IMR-90 (cell line): ENCODE measurements around the gene FRMPD4. TPM values are rescaled to one million over a fixed set of nuclear protein-coding genes. Genes with fewer than 3 reads are reported as not detected.

Experiments used
- ATAC-seq: fragments of 200-7000 bp; cut with Tn5 transposase; 2 replicates; pipeline ENCODE4 v1.9.1; 2020; ENCODE audit warnings: low read depth, mild to moderate bottlenecking, moderate library complexity
- BruUV-seq: library from RNA; stranded (reverse); fragments of 400-500 nt; replicated peaks from 2 replicates; lab custom pipeline; 2021; lab: Mats Ljungman, UMichigan
- CTCF ChIA-PET: fragments of 300-600 bp; formaldehyde crosslinking; extraction: SDS; loops from one replicate; lab custom pipeline; 2021; ENCODE audit warnings: antibody characterized with exemption; lab: Yijun Ruan, JAX
- POLR2A ChIA-PET: fragments of 300-600 bp; sonication (Branson Sonifier 250); formaldehyde crosslinking; loops from one replicate; lab custom pipeline; 2022; ENCODE audit warnings: antibody characterized with exemption; ENCODE audit not compliant: unreplicated experiment; lab: Charles Lee
- DNase-seq: peaks from one replicate; pipeline ENCODE4 v3.0.0; 2013
- H2AFZ ChIP-seq: replicated peaks from 2 replicates; pipeline ENCODE3; 2013; ENCODE audit warnings: low read length, mild to moderate bottlenecking; ENCODE audit not compliant: poor library complexity
- H2AK5ac ChIP-seq: 2 replicates; pipeline ENCODE4 v1.6.1; 2013; ENCODE audit warnings: low read depth, low read length, inconsistent platforms
- H2AK9ac ChIP-seq: replicated peaks from 2 replicates; pipeline ENCODE3; 2013; ENCODE audit warnings: mild to moderate bottlenecking, low read depth, low read length, moderate library complexity; ENCODE audit not compliant: poor library complexity
- H2BK120ac ChIP-seq: 2 replicates; pipeline ENCODE4 v1.6.1; 2013; ENCODE audit warnings: low read depth, low read length, inconsistent platforms
- H2BK15ac ChIP-seq: 3 replicates; pipeline ENCODE4 v1.6.1; 2013; ENCODE audit warnings: low read depth, low read length, inconsistent platforms
- H2BK20ac ChIP-seq: 2 replicates; pipeline ENCODE4 v1.6.1; 2013; ENCODE audit warnings: low read depth, mild to moderate bottlenecking, inconsistent platforms, low read length, moderate library complexity
- H2BK5ac ChIP-seq: 2 replicates; pipeline ENCODE4 v1.6.1; 2013; ENCODE audit warnings: mild to moderate bottlenecking, low read depth, low read length, inconsistent platforms; ENCODE audit not compliant: poor library complexity, severe bottlenecking
- H3K14ac ChIP-seq: replicated peaks from 2 replicates; pipeline ENCODE4 v1.6.1; 2013; ENCODE audit warnings: low read depth, low read length, inconsistent platforms
- H3K18ac ChIP-seq: 2 replicates; pipeline ENCODE4 v1.6.1; 2013; ENCODE audit warnings: low read depth, low read length, control low read depth
- H3K23ac ChIP-seq: 2 replicates; pipeline ENCODE4 v1.6.1; 2013; ENCODE audit warnings: low read depth, low read length, inconsistent platforms
- H3K27ac ChIP-seq: 2 replicates; pipeline ENCODE4 v1.5.1; 2013; ENCODE audit warnings: mild to moderate bottlenecking, control low read depth, low read length; ENCODE audit not compliant: insufficient read depth
- H3K27me3 ChIP-seq: 2 replicates; pipeline ENCODE4 v1.6.1; 2013; ENCODE audit warnings: low read length; ENCODE audit not compliant: control insufficient read depth, insufficient read depth
- H3K36me3 ChIP-seq: 2 replicates; pipeline ENCODE4 v1.6.1; 2013; ENCODE audit warnings: low read length, mixed read lengths; ENCODE audit not compliant: control insufficient read depth, insufficient read depth
- H3K4ac ChIP-seq: 2 replicates; pipeline ENCODE4 v1.6.1; 2013; ENCODE audit warnings: low read depth, low read length, inconsistent platforms
- H3K4me1 ChIP-seq: 2 replicates; pipeline ENCODE4 v1.6.1; 2013; ENCODE audit warnings: low read length, mixed read lengths; ENCODE audit not compliant: control insufficient read depth, insufficient read depth
- H3K4me2 ChIP-seq: 2 replicates; pipeline ENCODE4 v1.6.1; 2013; ENCODE audit warnings: low read depth, mild to moderate bottlenecking, control low read depth, low read length, moderate library complexity
- H3K4me3 ChIP-seq: 2 replicates; pipeline ENCODE4 v1.5.1; 2013; ENCODE audit warnings: low read depth, mild to moderate bottlenecking, control low read depth, low read length, moderate library complexity; ENCODE audit not compliant: insufficient read depth
- H3K56ac ChIP-seq: 2 replicates; pipeline ENCODE4 v1.6.1; 2013; ENCODE audit warnings: low read length, inconsistent platforms; ENCODE audit not compliant: insufficient read depth; ENCODE audit errors: extremely low read depth
- H3K79me1 ChIP-seq, 2 experiments: 2 replicates each; pipeline ENCODE4 v1.6.1; 2013; ENCODE audit warnings: low read length in 2 of 2, inconsistent platforms in 1 of 2, low read depth in 1 of 2
- H3K9ac ChIP-seq: 2 replicates; pipeline ENCODE4 v1.6.1; 2013; ENCODE audit warnings: low read depth, low read length, control low read depth
- H3K9me1 ChIP-seq: 2 replicates; pipeline ENCODE4 v1.6.1; 2013; ENCODE audit warnings: low read length, inconsistent platforms; ENCODE audit not compliant: insufficient read depth
- H3K9me3 ChIP-seq: 2 replicates; pipeline ENCODE4 v1.6.1; 2013; ENCODE audit warnings: low read length; ENCODE audit not compliant: control insufficient read depth, insufficient read depth
- H4K20me1 ChIP-seq: 2 replicates; pipeline ENCODE4 v1.6.1; 2013; ENCODE audit warnings: low read length, inconsistent platforms; ENCODE audit not compliant: insufficient read depth
- H4K5ac ChIP-seq: 2 replicates; pipeline ENCODE4 v1.6.1; 2013; ENCODE audit warnings: mild to moderate bottlenecking, low read depth, low read length, control low read depth
- H4K8ac ChIP-seq, 2 experiments: 2 replicates each; pipeline ENCODE4 v1.6.1; 2013; ENCODE audit warnings: low read depth in 2 of 2, low read length in 2 of 2, control low read depth in 1 of 2, inconsistent platforms in 1 of 2
- H4K91ac ChIP-seq: 2 replicates; pipeline ENCODE4 v1.6.1; 2013; ENCODE audit warnings: low read depth, low read length, inconsistent platforms; ENCODE audit not compliant: insufficient read depth
- CHD1 ChIP-seq: IDR thresholded peaks from 2 replicates; pipeline ENCODE4 v1.6.1; 2012; ENCODE audit warnings: low read depth, low read length, improper control_type of control experiment
- ELK1 ChIP-seq: fragments of 150-350 bp; IDR thresholded peaks from 2 replicates; pipeline ENCODE4 v1.6.1; 2016; ENCODE audit warnings: low read depth, mild to moderate bottlenecking, low read length, moderate library complexity, borderline replicate concordance
- FOS ChIP-seq: fragments of 150-350 bp; IDR thresholded peaks from 2 replicates; pipeline ENCODE4 v1.6.1; 2016; ENCODE audit warnings: low read depth, low read length
- MAFK ChIP-seq: IDR thresholded peaks from 2 replicates; pipeline ENCODE4 v1.6.1; 2012; ENCODE audit warnings: low read depth, low read length, improper control_type of control experiment
- MAZ ChIP-seq: IDR thresholded peaks from 2 replicates; pipeline ENCODE4 v1.6.1; 2012; ENCODE audit warnings: low read depth, mild to moderate bottlenecking, low read length, improper control_type of control experiment, moderate library complexity, borderline replicate concordance
- POLR2A ChIP-seq: IDR thresholded peaks from 2 replicates; pipeline ENCODE4 v1.6.1; 2012; ENCODE audit warnings: mild to moderate bottlenecking, low read depth, low read length
- RAD21 ChIP-seq: IDR thresholded peaks from 2 replicates; pipeline ENCODE4 v1.6.1; 2012; ENCODE audit warnings: low read length, improper control_type of control experiment
- RCOR1 ChIP-seq: IDR thresholded peaks from 2 replicates; pipeline ENCODE4 v1.6.1; 2012; ENCODE audit warnings: mild to moderate bottlenecking, low read length, improper control_type of control experiment; ENCODE audit not compliant: insufficient replicate concordance
- RFX5 ChIP-seq: IDR thresholded peaks from 2 replicates; pipeline ENCODE4 v1.8.0; 2012; ENCODE audit warnings: low read depth, mild to moderate bottlenecking, low read length, moderate library complexity
- SMC3 ChIP-seq: fragments of 150-350 bp; IDR thresholded peaks from 2 replicates; pipeline ENCODE4 v1.6.1; 2016; ENCODE audit warnings: low read depth, mild to moderate bottlenecking, antibody characterized with exemption, low read length, moderate library complexity
- USF2 ChIP-seq: fragments of 150-350 bp; IDR thresholded peaks from 2 replicates; pipeline ENCODE4 v1.6.1; 2017; ENCODE audit warnings: mild to moderate bottlenecking, antibody characterized with exemption, low read length, low read depth
- WGBS, 2 experiments: methylation state at CpG; one replicate each; pipeline versions ENCODE4 v1.1.5 to v1.1.7; 2013; ENCODE audit warnings: missing lambda C conversion rate in 2 of 2; ENCODE audit not compliant: insufficient read length in 1 of 2; ENCODE audit errors: extremely low coverage in 2 of 2; 5-methylcytosine and 5-hydroxymethylcytosine counted together
- dilution Hi-C: fragments of 300-500 bp; cut with HindIII; formaldehyde crosslinking; loops from one replicate; pipeline ENCODE4 v1.14.3; 2018; ENCODE audit warnings: low sequenced_read_pairs; ENCODE audit not compliant: unreplicated experiment
- in situ Hi-C: fragments of 300-500 bp; cut with MboI; formaldehyde crosslinking; loops from 3 replicates; pipeline ENCODE4 v1.14.3; 2019; ENCODE audit warnings: low sequenced_read_pairs, inconsistent platforms, mixed read lengths
- intact Hi-C: fragments of 100-400 bp; cut with micrococcal nuclease; formaldehyde crosslinking; loops from 2 replicates; pipeline ENCODE4 v1.10.0; 2022
- polyA plus RNA-seq, 3 experiments: library from polyadenylated mRNA; depleted of rRNA; stranded (reverse); fragments of >200 nt; gene quantifications; 2 replicates each; pipeline ENCODE4 v1.2.3, GENCODE V29; 2012; ENCODE audit warnings: low replicate concordance in 1 of 3
- total RNA-seq: library from RNA; depleted of rRNA; stranded (reverse); fragments of >200 nt; gene quantifications from 2 replicates; pipeline ENCODE4 v1.2.3, GENCODE V29; 2012

FRMPD4 gene
- total and polyA plus RNA-seq, 2 of the 4 experiments (the other 2 are of a cell fraction), result 0.53 to 1.1 TPM

- Histone ChIP-seq H3K9me3 (no peaks in the 10 kb centered on the region), H3K9ac (no peak overlapping the region), H3K14ac (no peak overlapping the region), H2BK120ac (no peak overlapping the region), H2BK15ac (no peak overlapping the region), H4K91ac (no peak overlapping the region), H3K23ac (no peak overlapping the region), H3K27me3 (no peaks in the 10 kb centered on the region), H3K4ac (no peak overlapping the region), H3K56ac (no peak overlapping the region), H3K79me1 (no peaks in the 10 kb centered on the region), H3K9me1 (no peaks in the 10 kb centered on the region; the same call in 1 of the 2 replicates), H2AK5ac (no peak overlapping the region), H3K36me3 (no peaks in the 10 kb centered on the region), H2BK20ac (no peak overlapping the region), H4K5ac (no peak overlapping the region), H3K18ac (no peak overlapping the region), H3K27ac (no peak overlapping the region), H3K4me3 (no peak overlapping the region), H3K4me2 (no peak overlapping the region), H3K4me1 (no peaks in the 10 kb centered on the region), H2BK5ac (no peak overlapping the region), H2AFZ (no peak overlapping the region), H4K20me1 (no peaks in the 10 kb centered on the region), H4K8ac (no peak overlapping the region), H2AK9ac (no peak overlapping the region)
- DNase-seq (no peak), ATAC-seq (no peak)
- POLR2A ChIA-PET, result no interaction called here
- dilution Hi-C loops, result no loop called here
- in situ Hi-C loops, result no loop called here
- intact Hi-C loops, result no loop called here
- WGBS, 2 experiments, result 31% methylated on average over 2 of the region's 2 CpGs; no CpG with 5 or more reads in 1 of the 2 experiments
- CTCF ChIA-PET, result interaction anchor here (0.7 kb wide), 1 partner anchor 16 kb away, joined by 3 read pairs; no protein-coding TSS in a partner anchor
- no TSS peak for BruUV-seq
- no peak for TF ChIP-seq MAFK
- no peak for TF ChIP-seq ELK1
- TF ChIP-seq FOS, result no peak
- no peak for TF ChIP-seq CHD1
- no peak for TF ChIP-seq RAD21
- no peak for TF ChIP-seq POLR2A
- TF ChIP-seq SMC3, result no peak
- no peak for TF ChIP-seq RFX5
- TF ChIP-seq USF2, result no peak
- no peak for TF ChIP-seq RCOR1
- no peak for TF ChIP-seq MAZ
These were observed 144.7 kb downstream of the FRMPD4 start for GRCh38 chrX:12282991-12283390.
